Stimulated activated CD4-positive, alpha-beta T cell treated with anti-CD3 and anti-CD28 coated beads, Interleukin-1b, Interleukin-23, amount 100 ng/mL, for 4 hours (primary cell): Measurements from ENCODE around the gene NRROS.

ENCODE experiments used
- DNase-seq, 2 donors: peaks; one replicate each; pipeline ENCODE4 v3.0.0-alpha.2; 2020; ENCODE audit warnings: low read depth in 2 of 2

The NRROS gene

GRCh38 chr3:196646666-196647216, 7.2 kb downstream of the NRROS start:
- DNase-seq, result no peak

GRCh38 chr3:196650740-196651311, 11.3 kb downstream of the NRROS start:
- no peak for DNase-seq

- no peak for DNase-seq
Observed at GRCh38 chr3:196651819-196652218, 12.3 kb downstream of the NRROS start.

GRCh38 chr3:196652961-196653795, 13.7 kb downstream of the NRROS start:
- DNase-seq, result no peak

GRCh38 chr3:196654006-196654734, 14.7 kb downstream of the NRROS start:
- DNase-seq, result no peak

GRCh38 chr3:196654735-196655090, 15.2 kb downstream of the NRROS start:
- no peak for DNase-seq

GRCh38 chr3:196655496-196655895, 16.0 kb downstream of the NRROS start:
- DNase-seq, result no peak

GRCh38 chr3:196656213-196656612, 16.7 kb downstream of the NRROS start:
- no peak for DNase-seq

GRCh38 chr3:196659901-196660351, 20.4 kb downstream of the NRROS start:
- no peak for DNase-seq

- no peak for DNase-seq
Observed at GRCh38 chr3:196660381-196661166, 21.1 kb downstream of the NRROS start.

GRCh38 chr3:196661400-196661799, 21.9 kb downstream of the NRROS start:
- no peak for DNase-seq

- DNase-seq, result no peak
Observed at GRCh38 chr3:196662033-196662432, 22.5 kb downstream of the NRROS start.

- DNase-seq, result no peak
Observed at GRCh38 chr3:196662711-196663571, 23.4 kb downstream of the NRROS start.

GRCh38 chr3:196666001-196666867, 26.7 kb downstream of the NRROS start:
- no peak for DNase-seq

GRCh38 chr3:196667056-196667825, 27.7 kb downstream of the NRROS start:
- DNase-seq, result no peak

- no peak for DNase-seq
Observed at GRCh38 chr3:196670339-196670738, 30.8 kb downstream of the NRROS start.

- no peak for DNase-seq
Observed at GRCh38 chr3:196673632-196674031, 34.1 kb downstream of the NRROS start.

- DNase-seq, result no peak
Observed at GRCh38 chr3:196677353-196677752, 37.9 kb downstream of the NRROS start.

GRCh38 chr3:196677931-196678330, 38.4 kb downstream of the NRROS start:
- DNase-seq, result no peak
